ENCODE data around the gene SNTG2.

GRCh38 chr2:1413156-1413710 lies 462.6 kb downstream of the SNTG2 start, which contains the start of gene TPO:
- no peak for TF ChIP-seq EZH2 (IDR thresholded peaks at IDR 0.05)
- no peak for TF ChIP-seq POLR2AphosphoS5 (IDR thresholded peaks at IDR 0.05; ENCODE audit: borderline replicate concordance, low read depth, low read length)
